Psoas muscle (tissue), 8 donors: ENCODE measurements around the gene SHMT2. TPM values are rescaled to one million over a fixed set of nuclear protein-coding genes. Genes with fewer than 3 reads are reported as not detected.

Experiments
- ATAC-seq, 4 donors: fragments of 200-7000 bp; cut with Tn5 transposase; one replicate each; pipeline ENCODE4 v1.9.1; 2020; ENCODE audit warnings: moderate library complexity in 3 of 4, mild to moderate bottlenecking in 2 of 4
- DNase-seq, 2 donors: peaks; one replicate each; pipeline ENCODE4 v3.0.0-alpha.2; 2020
- H3K27ac ChIP-seq: fragments of 200-600 bp; one replicate; pipeline ENCODE4 v1.8.0; 2022
- H3K27me3 ChIP-seq, 3 donors: fragments of 200-600 bp in 1 of 3; one replicate each; pipeline versions ENCODE4 v1.6.1 to v1.8.0; 2013 to 2022; ENCODE audit warnings: low read length in 2 of 3, mild to moderate bottlenecking in 2 of 3, moderate library complexity in 1 of 3; ENCODE audit not compliant: insufficient read depth in 3 of 3
- H3K36me3 ChIP-seq, 2 donors: fragments of 200-600 bp in 1 of 2; one replicate each; pipeline versions ENCODE4 v1.6.1 to v1.8.0; 2013 to 2022; ENCODE audit warnings: low read depth in 1 of 2, mild to moderate bottlenecking in 1 of 2, moderate library complexity in 1 of 2; ENCODE audit not compliant: insufficient read depth in 1 of 2
- H3K4me1 ChIP-seq: fragments of 200-600 bp; one replicate; pipeline ENCODE4 v1.8.0; 2022
- H3K4me3 ChIP-seq: fragments of 200-600 bp; one replicate; pipeline ENCODE4 v1.8.0; 2022; ENCODE audit warnings: mild to moderate bottlenecking
- H3K9me3 ChIP-seq: fragments of 200-600 bp; one replicate; pipeline ENCODE4 v1.8.0; 2022
- CTCF ChIP-seq: fragments of 200-600 bp; IDR thresholded peaks from one replicate; pipeline ENCODE4 v1.8.0; 2022; ENCODE audit warnings: antibody characterized with exemption
- WGBS, 3 donors: extraction: QIAGEN DNeasy Blood & Tissue Kit; methylation state at CpG; one replicate each; pipeline versions ENCODE4 v1.1.6 to v1.1.7; 2013; 5-methylcytosine and 5-hydroxymethylcytosine counted together
- intact Hi-C, 2 donors: fragments of 100-400 bp; cut with DNase I; formaldehyde crosslinking; loops; one replicate each; pipeline versions ENCODE4 v1.11.0 to v1.14.2; 2022
- polyA plus RNA-seq, 3 donors: library from polyadenylated mRNA; stranded (reverse); fragments of 200-250 nt; gene quantifications; one replicate each; pipeline ENCODE4 v1.2.3, GENCODE V29; 2013
- total RNA-seq, 4 donors: library from RNA; stranded (reverse); fragmentation: NEBNext Ultra II Directional in 2 of 4; extraction: Animal tissue kit (Norgen Biotek cat#: 25700) in 2 of 4; gene quantifications; one replicate each; pipeline versions ENCODE4 v1.2.1 to v1.2.4, GENCODE V29; 2021 to 2023
- donor health status: healthy with polysubstance abuse.
- donor health status: DM: no; HTN: no; CAD: no; lungs with moderate emphysema.
- donor health status: Bipolar disorder and iron deficiency.
- donor health status: healthy.
- donor health status: DM: yes; HTN: yes; CAD: no.
- donor health status: DM: no; HTN: no; CAD: no.
- donor health status: DM: no; HTN: no; CAD: no.
- donor health status: DM: yes; HTN: yes; CAD: no.

The SHMT2 gene
- total and polyA plus RNA-seq, 7 donors = 36.6 to 66.8 (median 53.6) TPM

GRCh38 chr12:57210926-57211692 is 18.4 kb upstream of the SHMT2 start:
- DNase-seq = no peak

GRCh38 chr12:57211791-57212700 is 17.5 kb upstream of the SHMT2 start:
- H3K4me3 ChIP-seq = no peak overlapping the region
- no peak overlapping the region for H3K27ac ChIP-seq
- no peak for TF ChIP-seq CTCF
- no peaks in the 10 kb centered on the region for H3K9me3 ChIP-seq
- no peaks in the 10 kb centered on the region for H3K36me3 ChIP-seq
- peaks cover 11% of the 10 kb centered on the region for H3K4me1 ChIP-seq
- DNase-seq (no peak), ATAC-seq (no peak)
- WGBS, 3 donors = 80 to 87% (median 84%) methylated on average over 27 of the region's 27 CpGs
- intact Hi-C loops = loop anchor here (2.0 to 10.0 kb wide), 3 partner anchors 65 to 253 kb away; no protein-coding TSS in a partner anchor
- H3K27me3 ChIP-seq = peaks cover 0 to 20% (median 10%) of the 10 kb centered on the region in 3 donors

More at GRCh38 chr12:57210926-57211692, 18.4 kb upstream of the SHMT2 start:
- Histone ChIP-seq H3K9me3 (no peaks in the 10 kb centered on the region), H3K27me3 (peaks cover 0 to 14% (median 6%) of the 10 kb centered on the region in 3 donors), H3K27ac (no peak overlapping the region), H3K36me3 (no peaks in the 10 kb centered on the region), H3K4me1 (peaks cover 8% of the 10 kb centered on the region), H3K4me3 (no peak overlapping the region)
- intact Hi-C loops = loop anchor here in 1 of 2 donors (10.0 kb wide), 1 partner anchor 254 kb away; no protein-coding TSS in a partner anchor
- ATAC-seq = no peak
- 75 to 83% (median 78%) methylated on average over 16 of the region's 16 CpGs for WGBS, 3 donors
- no peak for TF ChIP-seq CTCF

- no peaks in the 10 kb centered on the region for H3K36me3 ChIP-seq
- intact Hi-C loops = loop anchor here (1.0 to 10.0 kb wide), 4 partner anchors 31 to 252 kb away; no protein-coding TSS in a partner anchor
- ATAC-seq = no peak
- DNase-seq = no peak
- no peaks in the 10 kb centered on the region for H3K9me3 ChIP-seq
- H3K4me1 ChIP-seq = peaks cover 14% of the 10 kb centered on the region
- no peak overlapping the region for H3K27ac ChIP-seq
- whole genome bisulfite sequencing, 3 donors = 73 to 79% (median 78%) methylated on average over 7 of the region's 7 CpGs
- no peak for TF ChIP-seq CTCF
- H3K27me3 ChIP-seq = peaks cover 0 to 26% (median 17%) of the 10 kb centered on the region in 3 donors
- H3K4me3 ChIP-seq = no peak overlapping the region
Observed at GRCh38 chr12:57212701-57213057, 16.8 kb upstream of the SHMT2 start.

GRCh38 chr12:57213058-57213715 is 16.3 kb upstream of the SHMT2 start:
- peaks cover 0 to 32% (median 17%) of the 10 kb centered on the region in 3 donors for H3K27me3 ChIP-seq
- DNase-seq (peak; percentile 84 to 93), ATAC-seq (peak; percentile 82 to 90 (median 88))
- intact Hi-C loops = loop anchor here (1.0 to 10.0 kb wide), 4 partner anchors 30 to 252 kb away; no protein-coding TSS in a partner anchor
- H3K4me3 ChIP-seq = no peak overlapping the region
- TF ChIP-seq CTCF = peak; percentile 94
- no peaks in the 10 kb centered on the region for H3K36me3 ChIP-seq
- WGBS, 3 donors = 3 to 10% (median 8%) methylated on average over 16 of the region's 16 CpGs
- no peaks in the 10 kb centered on the region for H3K9me3 ChIP-seq
- peaks cover 14% of the 10 kb centered on the region for H3K4me1 ChIP-seq
- H3K27ac ChIP-seq = no peak overlapping the region
